MM.1S (cell line): Measurements from ENCODE around the gene SRSF7.

Experiments
- EZH2 ChIP-seq: fragments of 300-600 bp; sonication (generic); optimal IDR thresholded peaks from 2 replicates; pipeline ENCODE3; 2017; ENCODE audit warnings: low read depth, mild to moderate bottlenecking, antibody characterized with exemption, low read length, mixed read lengths
- EZH2phosphoT487 ChIP-seq: fragments of 300-600 bp; sonication (generic); IDR thresholded peaks from 2 replicates; pipeline ENCODE4 v1.6.1; 2018; ENCODE audit warnings: antibody characterized with exemption, low read length
- TF ChIP-seq, protein P1 (sequence below): fragments of 300-600 bp; sonication (generic); IDR thresholded peaks from 2 replicates; pipeline ENCODE4 v1.5.1; 2016; ENCODE audit warnings: antibody characterized with exemption, low read length, mixed read lengths

DNA sequence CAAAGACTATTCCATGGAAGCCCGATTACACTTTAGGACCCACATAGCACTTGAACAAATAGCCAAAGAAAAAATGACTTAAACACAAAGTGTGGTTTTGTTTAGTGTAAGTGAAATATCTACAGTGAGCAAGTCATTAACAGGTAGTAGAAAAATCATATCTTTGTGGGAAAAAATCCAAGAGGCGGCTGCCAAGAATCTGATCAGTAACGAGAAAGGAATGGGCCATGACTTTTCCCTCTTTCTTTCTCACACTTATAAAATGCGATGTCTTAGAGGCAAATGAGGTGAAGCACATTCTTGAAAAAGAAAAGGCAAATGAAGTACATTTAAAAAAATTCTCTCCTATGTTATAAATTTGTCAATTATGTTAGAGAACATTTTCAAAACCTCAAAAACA lies 14.0 kb upstream of the SRSF7 start:
- TF ChIP-seq, protein P1, sequence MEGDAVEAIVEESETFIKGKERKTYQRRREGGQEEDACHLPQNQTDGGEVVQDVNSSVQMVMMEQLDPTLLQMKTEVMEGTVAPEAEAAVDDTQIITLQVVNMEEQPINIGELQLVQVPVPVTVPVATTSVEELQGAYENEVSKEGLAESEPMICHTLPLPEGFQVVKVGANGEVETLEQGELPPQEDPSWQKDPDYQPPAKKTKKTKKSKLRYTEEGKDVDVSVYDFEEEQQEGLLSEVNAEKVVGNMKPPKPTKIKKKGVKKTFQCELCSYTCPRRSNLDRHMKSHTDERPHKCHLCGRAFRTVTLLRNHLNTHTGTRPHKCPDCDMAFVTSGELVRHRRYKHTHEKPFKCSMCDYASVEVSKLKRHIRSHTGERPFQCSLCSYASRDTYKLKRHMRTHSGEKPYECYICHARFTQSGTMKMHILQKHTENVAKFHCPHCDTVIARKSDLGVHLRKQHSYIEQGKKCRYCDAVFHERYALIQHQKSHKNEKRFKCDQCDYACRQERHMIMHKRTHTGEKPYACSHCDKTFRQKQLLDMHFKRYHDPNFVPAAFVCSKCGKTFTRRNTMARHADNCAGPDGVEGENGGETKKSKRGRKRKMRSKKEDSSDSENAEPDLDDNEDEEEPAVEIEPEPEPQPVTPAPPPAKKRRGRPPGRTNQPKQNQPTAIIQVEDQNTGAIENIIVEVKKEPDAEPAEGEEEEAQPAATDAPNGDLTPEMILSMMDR: no peak
- TF ChIP-seq EZH2 (no peak), EZH2phosphoT487 (no peak)
